Heart right ventricle (tissue), 16 donors: ENCODE measurements around the gene WAS. TPM values are rescaled to one million over a fixed set of nuclear protein-coding genes. Genes with fewer than 3 reads are reported as not detected.
A peak's percentile ranks its signal among the peaks of the same experiment; 100 is the strongest.
"Not testable (repeated sequence)": the region's sequence is repeated elsewhere in the genome, so short reads cannot be mapped to it uniquely, and the experiment has no call there.

Experiments used
- ATAC-seq, 8 donors: fragments of 200-7000 bp; cut with Tn5 transposase; one replicate each; pipeline ENCODE4 v1.9.1; 2020; ENCODE audit warnings: mild to moderate bottlenecking in 8 of 8, moderate library complexity in 8 of 8, moderate number of reproducible peaks in 1 of 8
- DNase-seq, 2 donors: peaks; one replicate each; pipeline ENCODE4 v3.0.0-alpha.2; 2020
- H3K27ac ChIP-seq, 10 donors: fragments of 200-600 bp; sonication (generic) in 2 of 10; one replicate each; pipeline versions ENCODE4 v1.5.0 to v1.8.0; 2020 to 2022; ENCODE audit warnings: mild to moderate bottlenecking in 3 of 10
- H3K27me3 ChIP-seq, 7 donors: fragments of 200-600 bp; one replicate each; pipeline ENCODE4 v1.8.0; 2021 to 2022; ENCODE audit warnings: mild to moderate bottlenecking in 2 of 7
- H3K36me3 ChIP-seq, 9 donors: fragments of 200-600 bp; sonication (generic) in 1 of 9; one replicate each; pipeline versions ENCODE4 v1.5.0 to v1.8.0; 2020 to 2022; ENCODE audit warnings: mild to moderate bottlenecking in 2 of 9
- H3K4me1 ChIP-seq, 9 donors: fragments of 200-600 bp; sonication (generic) in 1 of 9; one replicate each; pipeline versions ENCODE4 v1.5.0 to v1.8.0; 2020 to 2022; ENCODE audit warnings: mild to moderate bottlenecking in 4 of 9
- H3K4me3 ChIP-seq, 10 donors: fragments of 200-600 bp; sonication (generic) in 2 of 10; one replicate each; pipeline versions ENCODE4 v1.5.0 to v1.8.0; 2020 to 2022; ENCODE audit warnings: mild to moderate bottlenecking in 7 of 10, moderate library complexity in 2 of 10
- H3K9me3 ChIP-seq, 11 donors: fragments of 200-600 bp in 10 of 11; sonication (generic) in 2 of 11; one replicate each; pipeline versions ENCODE4 v1.5.0 to v1.8.0; 2013 to 2022; ENCODE audit warnings: mild to moderate bottlenecking in 2 of 11, control low read depth in 1 of 11, moderate library complexity in 1 of 11
- CTCF ChIP-seq, 9 donors: fragments of 200-600 bp; sonication (generic) in 2 of 9; IDR thresholded peaks; one replicate each; pipeline versions ENCODE4 v1.5.0 to v1.8.0; 2021 to 2022; ENCODE audit warnings: antibody characterized with exemption in 9 of 9, mild to moderate bottlenecking in 5 of 9, moderate library complexity in 1 of 9
- WGBS, 2 donors: extraction: QIAGEN DNeasy Blood & Tissue Kit; methylation state at CpG; one replicate each; pipeline ENCODE4 v1.1.7; 2013; ENCODE audit warnings: inconsistent platforms in 1 of 2; 5-methylcytosine and 5-hydroxymethylcytosine counted together
- intact Hi-C, 10 donors: fragments of 100-400 bp; cut with DNase I; formaldehyde crosslinking; loops; one replicate each; pipeline versions ENCODE4 v1.11.1 to v1.14.2; 2022
- polyA plus RNA-seq, 2 donors: library from polyadenylated mRNA; stranded (reverse); fragments of 200-250 nt; gene quantifications; one replicate each; pipeline ENCODE4 v1.2.3, GENCODE V29; 2013
- total RNA-seq, 10 donors: library from RNA; stranded (reverse); fragmentation: NEBNext Ultra II Directional in 3 of 10; extraction: Animal tissue kit (Norgen Biotek cat#: 25700) in 3 of 10; gene quantifications; one replicate each; pipeline versions ENCODE4 v1.2.1 to v1.2.4, GENCODE V29; 2021 to 2023
- donor health status: Arrhythmogenic right ventricular cardiomyopathy.
- donor health status: ischemic (EF 13 %, LVEDD 7.1; RV severe dilation, severe dysfunction).
- donor health status: healthy with polysubstance abuse.
- donor health status: DM: no; HTN: yes; CAD: no.
- donor health status: DM: no; HTN: no; CAD: no.
- donor health status: ischemic (EF 25% LVEDD 6.9; RV normal size, moderate dysfunction).
- donor health status: ischemic (EF 25% LVEDD 5.7; RV mildly dilated, moderate dysfunction).
- donor health status: healthy.
- donor health status: DM: yes; HTN: yes; CAD: no.
- donor health status: Ischemic cardiomyopathy.
- donor health status: ischemic (EF 35%, LVEDD 5.7; RV mildly dilated, moderate dysfunction).
- donor health status: nonischemic (EF 11% LVEDD 7.7; RV severe dilation, severe dysfunction).
- donor health status: DM: yes; HTN: yes; CAD: no.
- donor health status: PGD.
- donor health status: ischemic (EF 29% LVEDD 5.4; RV normal size, mild dysfunction).
- donor health status: nonischemic (EF 23%, LVEDD 6.1; RV moderate dilation, normal function).

WAS gene
- total and polyA plus RNA-seq, 12 donors: 0.86 to 14.3 (median 1.8) TPM

DNA sequence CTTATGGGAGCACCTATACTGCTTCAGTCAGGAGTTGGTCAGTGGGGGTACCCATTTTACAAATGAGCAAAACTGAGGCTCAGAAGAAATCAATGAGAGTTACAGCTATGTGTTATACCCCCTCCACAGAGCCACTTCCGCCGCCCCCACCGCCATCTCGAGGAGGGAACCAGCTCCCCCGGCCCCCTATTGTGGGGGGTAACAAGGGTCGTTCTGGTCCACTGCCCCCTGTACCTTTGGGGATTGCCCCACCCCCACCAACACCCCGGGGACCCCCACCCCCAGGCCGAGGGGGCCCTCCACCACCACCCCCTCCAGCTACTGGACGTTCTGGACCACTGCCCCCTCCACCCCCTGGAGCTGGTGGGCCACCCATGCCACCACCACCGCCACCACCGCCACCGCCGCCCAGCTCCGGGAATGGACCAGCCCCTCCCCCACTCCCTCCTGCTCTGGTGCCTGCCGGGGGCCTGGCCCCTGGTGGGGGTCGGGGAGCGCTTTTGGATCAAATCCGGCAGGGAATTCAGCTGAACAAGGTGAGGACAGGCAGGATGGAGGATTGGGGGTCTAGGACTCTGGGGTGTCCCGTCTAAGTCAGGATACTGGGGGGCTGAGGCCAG is 5.0 kb downstream of the WAS start:
- Histone ChIP-seq H3K4me3 (no peak overlapping the region), H3K27ac (no peak overlapping the region), H3K27me3 (peaks cover 0 to 17% (median 0%) of the 10 kb centered on the region in 7 donors), H3K9me3 (no peaks in the 10 kb centered on the region), H3K4me1 (peaks cover 0 to 7% (median 0%) of the 10 kb centered on the region in 9 donors), H3K36me3 (peaks cover 0 to 16% (median 0%) of the 10 kb centered on the region in 9 donors)
- DNase-seq (no peak), ATAC-seq (no peak)
- intact Hi-C loops: no loop called here
- no peak for TF ChIP-seq CTCF (IDR thresholded peaks at IDR 0.05)
- 33 to 35% methylated on average over 15 to 19 of the region's 19 CpGs for WGBS, 2 donors

DNA sequence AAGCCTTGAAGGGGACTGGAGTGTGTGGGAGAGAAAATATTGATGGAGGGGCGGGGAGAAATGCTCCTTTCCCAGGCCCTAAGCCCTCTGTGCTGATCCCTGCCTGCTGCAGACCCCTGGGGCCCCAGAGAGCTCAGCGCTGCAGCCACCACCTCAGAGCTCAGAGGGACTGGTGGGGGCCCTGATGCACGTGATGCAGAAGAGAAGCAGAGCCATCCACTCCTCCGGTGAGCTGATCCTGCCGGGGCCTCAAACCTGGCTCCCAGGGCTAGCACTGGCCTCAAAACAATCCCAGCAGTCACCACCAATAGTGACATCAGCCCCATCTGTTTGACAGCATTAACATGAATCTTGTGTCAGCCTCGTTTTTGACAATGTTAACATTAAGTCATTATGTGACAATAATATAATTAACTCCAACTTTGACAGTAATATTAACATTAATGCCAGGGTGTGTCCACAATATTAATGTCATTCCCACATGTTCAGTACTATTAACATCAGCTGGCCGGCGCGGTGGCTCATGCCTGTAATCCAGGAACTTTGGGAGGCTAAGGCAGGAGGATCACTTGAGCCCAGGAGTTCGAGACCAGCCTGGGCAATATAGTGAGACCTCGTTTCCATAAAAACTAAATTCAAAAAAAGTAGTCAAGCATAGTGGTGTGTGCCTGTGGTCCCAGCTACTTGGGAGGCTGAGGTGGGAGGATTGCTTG is 5.8 kb downstream of the WAS start:
- Histone ChIP-seq H3K4me1 (peaks cover 0 to 7% (median 0%) of the 10 kb centered on the region in 9 donors), H3K4me3 (no peak overlapping the region), H3K27ac (no peak overlapping the region), H3K27me3 (peaks cover 0 to 17% (median 0%) of the 10 kb centered on the region in 7 donors), H3K9me3 (no peaks in the 10 kb centered on the region), H3K36me3 (peaks cover 0 to 16% (median 0%) of the 10 kb centered on the region in 9 donors)
- intact Hi-C loops: no loop called here
- TF ChIP-seq CTCF (IDR thresholded peaks at IDR 0.05): no peak
- ATAC-seq (no peak), DNase-seq (no peak)
- 46 to 51% methylated on average over 11 of the region's 11 CpGs for WGBS, 2 donors

DNA sequence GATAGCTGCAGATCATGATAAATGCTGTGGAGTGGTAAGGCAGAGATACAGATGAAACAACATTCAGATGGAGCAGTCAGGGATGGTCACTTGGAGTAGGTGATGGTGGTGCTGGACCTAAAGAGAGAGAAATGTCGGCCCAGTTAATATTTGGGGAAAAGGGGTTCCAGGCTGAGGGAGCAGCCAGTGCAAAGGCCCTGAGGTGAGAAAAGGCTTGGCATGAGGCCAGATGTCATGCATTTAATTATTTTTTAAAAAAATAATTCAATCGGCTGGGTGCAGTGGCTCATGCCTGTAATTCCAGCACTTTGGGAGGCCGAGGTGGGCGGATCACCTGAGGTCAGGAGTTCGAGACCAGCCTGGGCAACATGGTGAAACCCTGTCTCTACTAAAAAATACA is 8.1 kb downstream of the WAS start:
- not testable (repeated sequence) for H3K4me3 ChIP-seq, DNase-seq, H3K9me3 ChIP-seq, ATAC-seq, H3K27ac ChIP-seq
- Histone ChIP-seq H3K36me3 (peaks cover 0 to 16% (median 0%) of the 10 kb centered on the region in 9 donors), H3K4me1 (peaks cover 0 to 12% (median 4%) of the 10 kb centered on the region in 9 donors), H3K27me3 (peaks cover 0 to 16% (median 0%) of the 10 kb centered on the region in 7 donors)
- WGBS, 2 donors: 79 to 93% methylated on average over 5 of the region's 5 CpGs
- intact Hi-C loops: loop anchor here in 2 of 10 donors (10.0 kb wide), 2 partner anchors 103 to 113 kb away; partner anchors contain the start of gene HDAC6 (in 1 of the 2)

DNA sequence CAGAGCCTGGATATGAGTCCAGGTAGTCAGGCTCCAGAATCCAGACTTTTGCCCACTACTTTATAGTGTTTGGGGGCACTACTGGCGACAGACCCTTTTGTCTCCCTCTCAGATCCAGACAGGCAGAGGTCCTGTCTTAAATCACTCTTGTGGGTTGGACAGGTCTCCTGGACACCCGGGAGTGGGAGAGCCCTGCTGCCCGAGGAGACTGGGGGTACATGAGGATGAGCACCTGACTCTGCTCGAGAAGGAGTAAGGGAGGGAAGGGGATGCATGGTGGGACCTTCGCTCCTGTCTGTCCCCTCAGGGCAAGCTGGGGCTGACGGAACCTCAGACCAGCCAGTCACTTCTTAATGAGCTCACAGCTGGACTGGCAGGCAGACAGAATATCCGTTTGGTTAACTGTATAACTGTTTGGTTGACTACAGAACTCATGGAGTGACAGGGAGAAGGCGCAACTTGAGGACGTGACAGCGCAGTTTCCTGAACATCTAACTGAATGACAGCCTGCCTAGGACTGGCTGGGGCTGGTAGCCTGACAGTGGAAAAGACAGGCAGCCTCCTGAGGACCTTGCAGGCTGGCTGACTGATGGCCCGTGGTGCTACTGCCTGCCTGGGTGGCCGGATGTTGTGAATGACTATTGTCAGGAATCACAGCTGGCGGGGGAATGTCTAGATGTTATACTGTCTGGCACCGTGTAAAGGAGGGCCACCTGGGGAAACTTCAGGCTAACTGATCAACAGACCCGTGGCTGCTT is 11.4 kb downstream of the WAS start:
- Histone ChIP-seq H3K4me1 (peaks cover 0 to 17% (median 4%) of the 10 kb centered on the region in 9 donors), H3K4me3 (peak overlapping the region in 2 of 10 donors; percentile 62 to 63), H3K27me3 (peaks cover 0 to 10% (median 0%) of the 10 kb centered on the region in 7 donors), H3K36me3 (peaks cover 0 to 8% (median 0%) of the 10 kb centered on the region in 9 donors), H3K9me3 (no peaks in the 10 kb centered on the region), H3K27ac (peak overlapping the region in 2 of 10 donors; percentile 85 to 88)
- ATAC-seq (no peak), DNase-seq (no peak)
- TF ChIP-seq CTCF (IDR thresholded peaks at IDR 0.05): no peak
- 33 to 34% methylated on average over 15 of the region's 15 CpGs for WGBS, 2 donors
- intact Hi-C loops: loop anchor here in 5 of 10 donors (5.0 to 10.0 kb wide), 4 partner anchors 42 to 110 kb away; partner anchors contain the start of gene HDAC6 (in 3 of the 5)
